ENCODE data around the gene SLC22A23.

- no peak for TF ChIP-seq MAX (IDR thresholded peaks at IDR 0.05)
- TF ChIP-seq CEBPB (IDR thresholded peaks at IDR 0.05) = no peak
- TF ChIP-seq FOXM1 (IDR thresholded peaks at IDR 0.05; ENCODE audit: borderline replicate concordance, low read depth) = no peak
- no peak for TF ChIP-seq ZBTB7A (IDR thresholded peaks at IDR 0.05; ENCODE audit: low read depth)
- no peak for TF ChIP-seq CREB1 (IDR thresholded peaks at IDR 0.05; ENCODE audit: low read depth)
- no peak for TF ChIP-seq EGR1 (IDR thresholded peaks at IDR 0.05)
Measured at GRCh38 chr6:3370361-3371221, 86.3 kb downstream of the SLC22A23 start.
